SK-N-SH (cell line): ENCODE data around the gene SEMA4D.

Experiments
- CTCF ChIP-seq: fragments of 200-600 bp; sonication (generic); IDR thresholded peaks from 2 replicates; pipeline ENCODE4 v1.6.1; 2017; ENCODE audit warnings: antibody characterized with exemption, mild to moderate bottlenecking, moderate library complexity
- EP300 ChIP-seq, 2 experiments: IDR thresholded peaks; 2 replicates each; pipeline versions ENCODE4 v1.4.0 to v1.6.1; 2012; ENCODE audit warnings: borderline replicate concordance in 1 of 2, low read depth in 1 of 2, low read length in 1 of 2
- EZH2phosphoT487 ChIP-seq: fragments of 200-600 bp; sonication (generic); IDR thresholded peaks from 2 replicates; pipeline ENCODE4 v1.6.1; 2017; ENCODE audit warnings: low read depth, mixed run types, mild to moderate bottlenecking, antibody characterized with exemption, moderate library complexity, borderline replicate concordance
- FOXJ3 ChIP-seq: sonication (generic); formaldehyde crosslinking; IDR thresholded peaks from 2 replicates; pipeline ENCODE4 v1.5.1; 2020; ENCODE audit warnings: mild to moderate bottlenecking, missing genetic modification reagents
- FOXM1 ChIP-seq: IDR thresholded peaks from 2 replicates; pipeline ENCODE4 v1.4.0; 2012; ENCODE audit warnings: low read depth, mild to moderate bottlenecking
- GABPA ChIP-seq: IDR thresholded peaks from 2 replicates; pipeline ENCODE4 v1.4.0; 2012; ENCODE audit warnings: low read depth, mild to moderate bottlenecking
- GATA2 ChIP-seq: sonication (generic); formaldehyde crosslinking; IDR thresholded peaks from 2 replicates; pipeline ENCODE4 v1.5.0; 2020; ENCODE audit warnings: mild to moderate bottlenecking, missing genetic modification reagents
- JUND ChIP-seq: IDR thresholded peaks from 2 replicates; pipeline ENCODE4 v1.4.0; 2012
- NFIC ChIP-seq: IDR thresholded peaks from 2 replicates; pipeline ENCODE4 v1.4.0; 2012; ENCODE audit warnings: borderline replicate concordance
- POLR2AphosphoS5 ChIP-seq: IDR thresholded peaks from 2 replicates; pipeline ENCODE4 v1.6.1; 2012; ENCODE audit warnings: low read depth, low read length
- RAD21 ChIP-seq: IDR thresholded peaks from 2 replicates; pipeline ENCODE4 v1.6.1; 2012; ENCODE audit warnings: mild to moderate bottlenecking, low read length
- RXRA ChIP-seq: IDR thresholded peaks from 2 replicates; pipeline ENCODE4 v1.4.0; 2012; ENCODE audit warnings: low read depth, mild to moderate bottlenecking, borderline replicate concordance
- SIN3A ChIP-seq: IDR thresholded peaks from 2 replicates; pipeline ENCODE4 v1.6.1; 2012; ENCODE audit warnings: low read depth, mild to moderate bottlenecking, low read length, moderate library complexity, borderline replicate concordance

- TF ChIP-seq GABPA (no peak), CTCF (no peak), RAD21 (no peak), EZH2phosphoT487 (no peak), JUND (no peak), GATA2 (no peak), POLR2AphosphoS5 (no peak), NFIC (no peak), EP300 (IDR thresholded peaks at IDR 0.05; ENCODE audit: borderline replicate concordance in 1 of 2, low read depth in 1 of 2, low read length in 1 of 2) (no peak), FOXJ3 (CRISPR knock-in tag) (no peak), SIN3A (no peak), RXRA (no peak), FOXM1 (no peak)
Observed at GRCh38 chr9:89368550-89368949, 129.4 kb downstream of the SEMA4D start.
